ENCODE results near the gene SAMD4B. TPM values are rescaled to one million over a fixed set of nuclear protein-coding genes. Genes with fewer than 3 reads are reported as not detected.

SAMD4B gene
- total RNA-seq, 3 donors from 2014 or later (not counting 1 experiment from before 2014, with no cell fraction given), result 67.8 to 80.8 (median 78.9) TPM

GRCh38 chr19:39362682-39363657 lies 20.7 kb downstream of the SAMD4B start:
- Mint-ChIP-seq H3K36me3 (no peaks in the 10 kb centered on the region), H3K27ac (no peak overlapping the region), H3K27me3 (ENCODE audit: low read depth in 2 of 2) (no peaks in the 10 kb centered on the region), H3K4me1 (peaks cover 0 to 5% of the 10 kb centered on the region in 2 donors), H3K9me3 (no peaks in the 10 kb centered on the region), H3K4me3 (no peak overlapping the region)
- H3K4me3 ChIP-seq (ENCODE audit: low read length), result no peak overlapping the region
- no peaks in the 10 kb centered on the region for H3K9me3 ChIP-seq (ENCODE audit: control insufficient read depth, insufficient read depth, low read length)
- H3K27ac ChIP-seq (ENCODE audit: low read length), result peak overlapping the region; percentile 75
- no peak for DNase-seq
- intact Hi-C loops (cut with micrococcal nuclease), result no loop called here
- ATAC-seq, result no peak
- peaks cover 45% of the 10 kb centered on the region for H3K36me3 ChIP-seq (ENCODE audit: control insufficient read depth, insufficient read depth, low read length)
- 93% methylated on average over 6 of the region's 6 CpGs for WGBS (ENCODE audit: insufficient coverage)
- no peaks in the 10 kb centered on the region for H3K27me3 ChIP-seq (ENCODE audit: control insufficient read depth, insufficient read depth, low read length)
- peaks cover 6% of the 10 kb centered on the region for H3K4me1 ChIP-seq (ENCODE audit: control insufficient read depth, insufficient read depth, low read length)
- no peak for TF ChIP-seq CTCF (IDR thresholded peaks at IDR 0.05)

GRCh38 chr19:39363901-39364457 lies 21.8 kb downstream of the SAMD4B start:
- H3K4me1 ChIP-seq (ENCODE audit: control insufficient read depth, insufficient read depth, low read length), result peaks cover 6% of the 10 kb centered on the region
- no peaks in the 10 kb centered on the region for H3K36me3 Mint-ChIP-seq
- TF ChIP-seq CTCF (IDR thresholded peaks at IDR 0.05), result no peak
- H3K4me3 Mint-ChIP-seq, result no peak overlapping the region
- peaks cover 40% of the 10 kb centered on the region for H3K36me3 ChIP-seq (ENCODE audit: control insufficient read depth, insufficient read depth, low read length)
- no peaks in the 10 kb centered on the region for H3K27me3 ChIP-seq (ENCODE audit: control insufficient read depth, insufficient read depth, low read length)
- H3K9me3 Mint-ChIP-seq, result no peaks in the 10 kb centered on the region
- no peaks in the 10 kb centered on the region for H3K27me3 Mint-ChIP-seq (ENCODE audit: low read depth in 2 of 2)
- H3K9me3 ChIP-seq (ENCODE audit: control insufficient read depth, insufficient read depth, low read length), result no peaks in the 10 kb centered on the region
- peaks cover 0 to 9% of the 10 kb centered on the region in 2 donors for H3K4me1 Mint-ChIP-seq
- intact Hi-C loops (cut with micrococcal nuclease), result no loop called here
- DNase-seq, result no peak
- H3K27ac ChIP-seq (ENCODE audit: low read length), result peak overlapping the region; percentile 75
- ATAC-seq, result no peak
- H3K4me3 ChIP-seq (ENCODE audit: low read length), result no peak overlapping the region
- no peak overlapping the region for H3K27ac Mint-ChIP-seq
- 87% methylated on average over 4 of the region's 5 CpGs for WGBS (ENCODE audit: insufficient coverage)

GRCh38 chr19:39365531-39365930 lies 23.3 kb downstream of the SAMD4B start:
- no peak for DNase-seq
- peaks cover 6% of the 10 kb centered on the region for H3K4me1 ChIP-seq (ENCODE audit: control insufficient read depth, insufficient read depth, low read length)
- no peak for TF ChIP-seq CTCF (IDR thresholded peaks at IDR 0.05)
- 100% methylated on average over 1 of the region's 1 CpG for WGBS (ENCODE audit: insufficient coverage)
- intact Hi-C loops (cut with micrococcal nuclease), result no loop called here
- H3K36me3 ChIP-seq (ENCODE audit: control insufficient read depth, insufficient read depth, low read length), result peaks cover 40% of the 10 kb centered on the region
- no peak overlapping the region for H3K27ac ChIP-seq (ENCODE audit: low read length)
- no peaks in the 10 kb centered on the region for H3K9me3 ChIP-seq (ENCODE audit: control insufficient read depth, insufficient read depth, low read length)
- H3K4me3 ChIP-seq (ENCODE audit: low read length), result no peak overlapping the region
- H3K27ac Mint-ChIP-seq, result no peak overlapping the region
- no peak overlapping the region for H3K4me3 Mint-ChIP-seq
- H3K9me3 Mint-ChIP-seq, result no peaks in the 10 kb centered on the region
- no peaks in the 10 kb centered on the region for H3K27me3 Mint-ChIP-seq (ENCODE audit: low read depth in 2 of 2)
- peaks cover 0 to 9% of the 10 kb centered on the region in 2 donors for H3K4me1 Mint-ChIP-seq
- no peak for ATAC-seq
- no peaks in the 10 kb centered on the region for H3K36me3 Mint-ChIP-seq
- no peaks in the 10 kb centered on the region for H3K27me3 ChIP-seq (ENCODE audit: control insufficient read depth, insufficient read depth, low read length)
